NCI-H1930 (cell line): ENCODE data around the gene PSMD10.

Experiments
- DNase-seq, 2 experiments: peaks; one replicate each; lab custom pipeline; 2025; lab: John Stamatoyannopoulos, UW

The PSMD10 gene

GRCh38 chrX:108071578-108071977, 19.8 kb downstream of the PSMD10 start:
- DNase-seq = no peak

- DNase-seq = no peak
Measured at GRCh38 chrX:108070891-108071290, 20.5 kb downstream of the PSMD10 start.

- DNase-seq = no peak
Measured at GRCh38 chrX:108068121-108068520, 23.2 kb downstream of the PSMD10 start.

GRCh38 chrX:108064613-108065012, 26.7 kb downstream of the PSMD10 start:
- no peak for DNase-seq

GRCh38 chrX:108064001-108064400, 27.3 kb downstream of the PSMD10 start:
- no peak for DNase-seq

DNA sequence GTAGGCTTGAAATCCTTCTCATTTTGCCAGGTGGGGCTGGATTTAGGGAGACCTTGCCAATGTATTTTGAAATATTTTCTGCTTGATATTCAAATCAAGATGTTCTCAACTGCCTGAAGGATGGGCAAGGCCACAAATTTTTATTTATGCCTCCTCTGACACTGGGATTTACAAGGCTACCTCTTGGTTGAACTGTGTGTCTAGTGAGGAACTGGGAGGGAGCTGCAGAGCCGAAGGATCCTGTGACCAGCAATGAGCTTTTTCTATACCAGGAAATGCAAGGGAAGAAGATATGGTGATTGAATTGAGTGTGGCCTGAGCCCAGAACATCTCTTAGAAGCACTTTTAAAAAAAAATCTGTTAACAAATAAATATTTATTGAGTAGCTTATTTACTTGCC, 31.5 kb downstream of the PSMD10 start:
- no peak for DNase-seq

- no peak for DNase-seq
Measured at GRCh38 chrX:108055546-108055945, 35.8 kb downstream of the PSMD10 start.

GRCh38 chrX:108053218-108053617, 38.1 kb downstream of the PSMD10 start:
- DNase-seq = no peak

DNA sequence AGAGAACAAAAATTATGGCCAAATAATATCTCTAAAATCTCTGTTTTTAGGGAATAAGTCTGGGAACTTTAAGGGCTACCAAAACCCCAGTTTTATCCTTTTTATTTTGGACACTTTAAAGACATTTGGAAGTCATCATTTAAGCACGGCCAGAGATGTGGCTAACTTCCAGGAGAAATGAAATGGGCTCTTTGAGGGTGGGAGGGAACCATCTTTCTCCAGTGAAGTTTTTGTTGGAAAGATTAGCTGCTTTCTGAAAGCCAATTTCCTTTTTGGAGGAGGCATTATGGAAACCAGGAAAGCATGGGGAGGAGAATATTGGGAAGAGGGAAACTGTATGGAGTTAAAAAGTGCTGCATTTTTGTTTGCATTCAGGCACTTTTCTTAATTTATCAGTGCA, 41.7 kb downstream of the PSMD10 start:
- DNase-seq = no peak

- DNase-seq = no peak
Measured at GRCh38 chrX:108044554-108045256, 46.6 kb downstream of the PSMD10 start, which contains the start of gene VSIG1. Gene VSIG1 (plus strand): TSS chrX:108045065. CDS start chrX:108045131, 66 bp downstream.

DNA sequence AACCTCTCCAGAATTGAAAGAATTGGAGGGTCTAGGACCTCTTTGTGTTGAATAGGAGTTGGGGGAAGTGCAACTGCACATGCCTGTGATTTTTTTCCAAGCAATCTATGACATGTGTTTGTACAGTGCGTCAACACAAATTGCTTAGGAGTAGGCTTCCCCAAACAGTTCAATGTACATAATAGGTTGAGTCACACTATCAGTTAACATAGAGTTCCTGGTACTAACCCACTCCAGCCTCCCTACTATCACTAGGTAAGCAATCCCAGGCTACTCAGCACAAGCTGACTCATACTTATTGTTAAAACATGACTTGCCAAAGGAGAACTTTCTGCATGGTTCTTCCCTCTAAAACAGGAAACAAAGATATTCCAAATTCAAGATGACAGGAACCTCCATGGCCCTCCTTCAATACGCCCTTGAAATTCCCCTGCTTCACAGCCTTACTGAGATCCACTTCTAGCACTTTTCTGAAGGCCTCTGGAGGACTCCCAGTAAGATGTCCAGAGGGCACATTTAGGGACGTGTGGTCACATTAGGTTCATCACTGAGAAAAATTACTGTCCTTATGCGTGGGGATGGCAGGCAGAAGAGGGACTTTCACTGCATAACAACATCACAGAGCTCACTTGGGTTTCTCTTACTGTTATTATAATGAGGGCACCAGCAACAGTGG, 54.9 kb downstream of the PSMD10 start:
- peak in 1 of 2 experiments; percentile 19 for DNase-seq

- no peak for DNase-seq
Measured at GRCh38 chrX:108034725-108035124, 56.6 kb downstream of the PSMD10 start.
